Stimulated activated CD4-positive, alpha-beta T cell treated with anti-CD3 and anti-CD28 coated beads, TNF-alpha, amount 100 ng/mL, for 1 hour (primary cell): ENCODE measurements around the gene CCNYL1.
"Not testable (repeated sequence)": the region's sequence is repeated elsewhere in the genome, so short reads cannot be mapped to it uniquely, and the experiment has no call there.

Experiments
- DNase-seq, 3 donors: peaks; one replicate each; pipeline ENCODE4 v3.0.0-alpha.2; 2020; ENCODE audit warnings: low read depth in 3 of 3, low spot score in 1 of 3

The CCNYL1 gene

DNA sequence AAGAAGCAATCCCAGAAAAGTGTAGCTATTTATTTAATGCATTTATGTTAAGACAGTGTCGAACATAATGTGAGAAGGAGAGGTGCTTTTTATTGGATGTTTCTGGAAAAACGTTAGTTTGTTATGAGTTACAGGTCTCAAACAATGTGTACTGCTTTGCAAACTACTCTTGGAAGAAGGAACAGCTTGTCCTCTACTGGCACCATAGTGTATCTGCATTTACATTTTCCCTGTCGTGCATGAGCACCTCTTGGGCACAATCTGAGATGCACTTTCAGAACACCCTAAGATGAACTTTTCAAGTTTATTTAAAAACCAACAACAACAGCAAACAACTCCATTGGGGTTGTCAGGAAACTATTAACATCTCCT is 22.8 kb downstream of the CCNYL1 start:
- no peak for DNase-seq

GRCh38 chr2:207734636-207735512 is 23.4 kb downstream of the CCNYL1 start:
- no peak for DNase-seq

DNA sequence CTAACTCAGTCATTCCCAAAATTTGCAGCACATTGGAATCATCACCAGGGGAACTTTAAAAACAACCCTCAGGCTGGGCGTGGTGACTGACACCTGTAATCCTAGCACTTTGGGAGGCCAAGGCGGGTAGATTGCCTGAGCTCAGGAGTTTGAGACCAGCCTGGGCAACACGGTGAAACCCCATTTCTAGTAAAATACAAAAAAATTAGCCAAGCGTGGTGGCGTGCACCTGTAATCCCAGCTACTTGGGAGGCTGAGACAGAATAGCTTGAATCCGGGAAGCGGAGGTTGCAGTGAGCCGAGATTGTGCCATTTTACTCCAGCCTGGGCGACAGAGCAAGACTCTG is 24.0 kb downstream of the CCNYL1 start:
- not testable (repeated sequence) for DNase-seq

- DNase-seq = no peak
Measured at GRCh38 chr2:207743514-207743913, 32.1 kb downstream of the CCNYL1 start.

GRCh38 chr2:207744050-207744449 is 32.6 kb downstream of the CCNYL1 start:
- no peak for DNase-seq

DNA sequence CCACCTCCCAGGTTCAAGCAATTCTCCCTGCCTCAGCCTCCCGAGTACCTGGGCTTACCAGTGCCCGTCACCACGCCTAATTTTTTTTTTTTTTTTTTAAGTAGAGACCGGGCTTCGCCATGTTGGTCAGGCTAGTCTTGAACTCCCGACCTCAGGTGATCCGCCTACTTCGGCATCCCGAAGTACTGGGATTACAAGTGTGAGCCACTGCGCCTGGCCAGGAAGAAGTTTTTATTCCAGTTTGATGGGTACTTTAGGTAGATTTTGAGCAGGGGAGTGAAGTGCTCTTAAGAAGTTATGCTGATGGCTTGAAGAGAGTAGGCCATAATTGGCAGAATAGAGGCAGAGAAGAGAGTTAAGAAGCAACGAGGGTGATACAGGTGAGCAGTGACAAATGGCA is 33.0 kb downstream of the CCNYL1 start:
- no peak for DNase-seq

DNA sequence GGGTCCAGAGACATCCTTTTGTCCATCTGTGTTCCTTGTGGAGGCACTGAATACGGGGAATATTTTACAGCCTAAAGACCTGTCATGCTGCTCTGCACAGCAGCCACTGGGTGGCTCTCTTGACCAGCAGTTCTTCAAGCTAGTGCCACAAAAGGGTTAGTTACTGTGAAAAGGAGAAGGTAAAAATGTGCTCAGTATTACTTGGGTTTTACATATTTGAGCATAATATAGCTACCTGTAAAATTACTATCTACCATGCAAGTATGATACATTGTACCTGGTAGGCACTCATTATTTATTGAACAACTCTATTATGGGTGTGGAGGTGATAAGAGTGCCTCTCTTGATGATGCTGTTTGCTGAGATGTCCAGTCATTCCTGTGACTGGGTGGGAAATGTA is 34.7 kb downstream of the CCNYL1 start:
- no peak for DNase-seq

- no peak for DNase-seq
Measured at GRCh38 chr2:207747653-207748560, 36.5 kb downstream of the CCNYL1 start.

DNA sequence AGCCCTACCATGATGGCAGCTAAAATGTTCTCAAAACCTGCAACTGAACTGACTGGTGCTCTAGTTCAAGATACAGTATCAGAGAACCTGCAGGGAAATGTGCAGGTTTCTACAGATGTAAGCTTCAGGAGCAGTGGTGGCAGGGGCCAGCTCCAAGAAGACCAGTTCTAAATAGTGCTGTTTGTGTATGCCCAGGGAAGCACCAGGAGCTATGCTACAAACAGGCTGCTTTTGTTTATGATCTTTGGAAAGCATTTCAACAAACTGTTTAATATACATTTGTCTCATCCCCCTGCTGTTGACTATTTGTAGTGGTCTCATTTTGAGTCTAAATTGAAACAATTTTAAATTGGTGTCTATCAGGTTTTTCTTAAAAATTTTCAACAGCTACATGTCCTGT is 37.6 kb downstream of the CCNYL1 start:
- no peak for DNase-seq

DNA sequence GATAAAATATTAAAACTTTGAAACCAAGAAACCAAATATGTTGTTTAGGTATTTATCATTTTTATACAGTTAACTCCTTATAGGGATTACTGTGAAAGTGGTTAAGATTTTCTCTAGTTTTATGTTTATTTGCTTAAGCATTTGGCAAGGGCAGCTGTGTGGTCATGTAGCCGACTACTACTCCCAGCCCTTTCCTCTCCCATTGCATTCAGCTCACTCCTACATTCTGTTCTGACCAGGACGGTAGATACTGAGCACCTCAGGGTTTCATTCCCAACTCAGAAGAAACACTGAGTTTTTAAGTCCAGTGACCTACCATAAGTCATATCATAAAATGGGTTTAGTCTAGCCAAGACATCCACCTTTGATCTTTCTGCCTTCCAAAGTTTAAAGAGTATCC is 38.4 kb downstream of the CCNYL1 start:
- no peak for DNase-seq

GRCh38 chr2:207750345-207750744 is 38.9 kb downstream of the CCNYL1 start:
- no peak for DNase-seq

- DNase-seq = no peak
Measured at GRCh38 chr2:207750876-207751275, 39.4 kb downstream of the CCNYL1 start.

GRCh38 chr2:207753688-207754087 is 42.2 kb downstream of the CCNYL1 start:
- DNase-seq = not testable (repeated sequence)

- DNase-seq = no peak
Measured at GRCh38 chr2:207754498-207755383, 43.3 kb downstream of the CCNYL1 start.

GRCh38 chr2:207758025-207758424 is 46.6 kb downstream of the CCNYL1 start:
- DNase-seq = no peak

DNA sequence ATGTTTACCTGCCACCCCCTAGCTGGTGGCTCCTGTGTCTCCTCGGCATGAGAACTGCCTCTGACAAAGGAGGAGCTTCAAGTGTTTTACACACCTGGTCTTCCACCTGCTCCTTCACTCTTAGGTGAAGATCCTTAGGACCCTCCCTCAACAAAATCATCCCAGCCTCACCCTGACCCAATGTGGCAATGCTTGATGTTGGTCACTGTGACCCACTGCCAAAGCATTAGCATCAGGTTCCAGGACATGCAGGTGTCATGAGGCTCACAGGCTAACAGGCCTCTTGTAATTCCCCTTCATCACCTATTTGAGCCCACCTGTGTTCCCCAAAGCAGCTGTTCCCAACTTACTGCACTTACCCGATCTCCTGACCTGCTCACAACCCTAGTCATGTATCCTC is 48.5 kb downstream of the CCNYL1 start:
- DNase-seq = no peak

DNA sequence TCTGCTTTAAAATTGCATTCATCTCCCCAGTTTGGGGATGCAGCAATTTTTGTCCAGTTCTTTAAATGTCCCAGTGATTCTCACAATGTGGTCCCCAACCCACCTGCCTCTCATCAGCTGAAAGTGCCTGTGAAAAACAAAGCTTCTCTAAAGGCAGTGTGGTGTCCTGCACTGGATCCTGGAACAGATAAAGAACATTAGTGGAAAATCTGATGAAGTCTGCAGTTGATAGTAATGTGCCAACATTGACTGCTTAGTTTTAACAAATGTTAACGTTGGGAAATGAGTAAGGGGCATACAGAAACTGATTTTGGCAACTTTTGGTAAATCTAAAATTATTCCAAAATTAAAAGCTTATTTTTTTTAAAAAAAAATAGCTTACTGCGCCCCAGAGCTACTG is 49.0 kb downstream of the CCNYL1 start:
- DNase-seq = no peak

GRCh38 chr2:207761426-207761825 is 50.0 kb downstream of the CCNYL1 start:
- not testable (repeated sequence) for DNase-seq

GRCh38 chr2:207762146-207762545 is 50.7 kb downstream of the CCNYL1 start:
- no peak for DNase-seq

- no peak for DNase-seq
Measured at GRCh38 chr2:207763303-207763917, 52.0 kb downstream of the CCNYL1 start.

- no peak for DNase-seq
Measured at GRCh38 chr2:207764096-207764630, 52.7 kb downstream of the CCNYL1 start.
